ENCODE measurements around the gene PNPLA5. TPM values are rescaled to one million over a fixed set of nuclear protein-coding genes. Genes with fewer than 3 reads are reported as not detected.
A peak's percentile ranks its signal among the peaks of the same experiment; 100 is the strongest.
"Not testable (repeated sequence)": the region's sequence is repeated elsewhere in the genome, so short reads cannot be mapped to it uniquely, and the experiment has no call there.

The PNPLA5 gene
- total and polyA plus RNA-seq, 2 donors (not counting 1 experiment from before 2014, with no cell fraction given): 0.33 TPM; not detected in 1

GRCh38 chr22:43904412-43904811, 12.6 kb upstream of the PNPLA5 start:
- not testable (repeated sequence) for H3K9me3 ChIP-seq (ENCODE audit: control insufficient read depth, insufficient read depth, low read depth, low read length); H3K27ac ChIP-seq (ENCODE audit: insufficient read depth, low read length); H2AFZ ChIP-seq (ENCODE audit: low read length); H3K36me3 ChIP-seq (ENCODE audit: control insufficient read depth, insufficient read depth, low read length); H3K27me3 ChIP-seq (ENCODE audit: control insufficient read depth, insufficient read depth, low read length); H3K4me3 ChIP-seq (replicated peaks in 1 of 4; ENCODE audit: control extremely low read depth in 1 of 4, insufficient read depth in 1 of 4, low read depth in 3 of 4, low read length in 4 of 4); H4K20me1 ChIP-seq (ENCODE audit: control insufficient read depth, extremely low read depth, insufficient read depth, low read length); H3K4me2 ChIP-seq (ENCODE audit: extremely low read depth, insufficient read depth, low read length); H3K79me2 ChIP-seq (ENCODE audit: control insufficient read depth, insufficient read depth, low read length); H3K9ac ChIP-seq (ENCODE audit: insufficient read depth, low read length); DNase-seq (ENCODE audit: low read depth in 2 of 2)
- peak; percentile 33 to 34 for TF ChIP-seq CTCF (conservative IDR thresholded peaks at IDR 0.05 in 1 of 2, IDR thresholded peaks at IDR 0.05 in 1 of 2; ENCODE audit: low read depth in 1 of 2, low read length in 2 of 2)
- H3K4me1 ChIP-seq (ENCODE audit: control insufficient read depth, extremely low read depth, insufficient read depth, low read length): peaks cover 11% of the 10 kb centered on the region

GRCh38 chr22:43903033-43903432, 11.2 kb upstream of the PNPLA5 start:
- H3K79me2 ChIP-seq (ENCODE audit: control insufficient read depth, insufficient read depth, low read length); H3K9ac ChIP-seq (ENCODE audit: insufficient read depth, low read length); H3K36me3 ChIP-seq (ENCODE audit: control insufficient read depth, insufficient read depth, low read length); H3K27me3 ChIP-seq (ENCODE audit: control insufficient read depth, insufficient read depth, low read length); H3K9me3 ChIP-seq (ENCODE audit: control insufficient read depth, insufficient read depth, low read depth, low read length); H3K4me2 ChIP-seq (ENCODE audit: extremely low read depth, insufficient read depth, low read length); H4K20me1 ChIP-seq (ENCODE audit: control insufficient read depth, extremely low read depth, insufficient read depth, low read length); H3K4me3 ChIP-seq (replicated peaks in 1 of 4; ENCODE audit: control extremely low read depth in 1 of 4, insufficient read depth in 1 of 4, low read depth in 3 of 4, low read length in 4 of 4); H2AFZ ChIP-seq (ENCODE audit: low read length): not testable (repeated sequence)
- Histone ChIP-seq H3K4me1 (ENCODE audit: control insufficient read depth, extremely low read depth, insufficient read depth, low read length) (peaks cover 14% of the 10 kb centered on the region), H3K27ac (ENCODE audit: insufficient read depth, low read length) (peak overlapping the region; percentile 22)
- DNase-seq (ENCODE audit: low read depth in 2 of 2): peak in 1 of 2 donors; percentile 21

- H3K9ac ChIP-seq (ENCODE audit: insufficient read depth, low read length): peak overlapping the region; percentile 20
- no peaks in the 10 kb centered on the region for H3K9me3 ChIP-seq (ENCODE audit: control insufficient read depth, insufficient read depth, low read depth, low read length)
- H3K27me3 ChIP-seq (ENCODE audit: control insufficient read depth, insufficient read depth, low read length): no peaks in the 10 kb centered on the region
- TF ChIP-seq CTCF (conservative IDR thresholded peaks at IDR 0.05 in 1 of 2, IDR thresholded peaks at IDR 0.05 in 1 of 2; ENCODE audit: low read depth in 1 of 2, low read length in 2 of 2) (no peak), EZH2 (IDR thresholded peaks at IDR 0.05; ENCODE audit: low read length, missing control alignments) (no peak)
- peak overlapping the region; percentile 46 for H3K27ac ChIP-seq (ENCODE audit: insufficient read depth, low read length)
- H3K36me3 ChIP-seq (ENCODE audit: control insufficient read depth, insufficient read depth, low read length): no peaks in the 10 kb centered on the region
- peak overlapping the region; percentile 41 for H3K4me2 ChIP-seq (ENCODE audit: extremely low read depth, insufficient read depth, low read length)
- no peak overlapping the region for H2AFZ ChIP-seq (ENCODE audit: low read length)
- peak; percentile 90 to 97 for DNase-seq (ENCODE audit: low read depth in 2 of 2)
- peaks cover 16% of the 10 kb centered on the region for H3K4me1 ChIP-seq (ENCODE audit: control insufficient read depth, extremely low read depth, insufficient read depth, low read length)
- no peak overlapping the region for H3K4me3 ChIP-seq (replicated peaks in 1 of 4; ENCODE audit: control extremely low read depth in 1 of 4, insufficient read depth in 1 of 4, low read depth in 3 of 4, low read length in 4 of 4)
- no peaks in the 10 kb centered on the region for H3K79me2 ChIP-seq (ENCODE audit: control insufficient read depth, insufficient read depth, low read length)
- no peaks in the 10 kb centered on the region for H4K20me1 ChIP-seq (ENCODE audit: control insufficient read depth, extremely low read depth, insufficient read depth, low read length)
These were observed 10.3 kb upstream of the PNPLA5 start for GRCh38 chr22:43901976-43902643.

Data from fibroblast of lung (primary cell).